ENCODE measurements around the gene GALNT2. TPM values are rescaled to one million over a fixed set of nuclear protein-coding genes. Genes with fewer than 3 reads are reported as not detected.
A peak's percentile ranks its signal among the peaks of the same experiment; 100 is the strongest.

GALNT2 gene
- total and polyA plus RNA-seq, 9 of the 15 experiments (the other 6 are each of a cell fraction or from before 2014, with no cell fraction given), result 1.6 to 106 (median 51.9) TPM

GRCh38 chr1:230144010-230144614 is 77.1 kb downstream of the GALNT2 start:
- peak; percentile 21 for ATAC-seq
- FAIRE-seq, result peak; percentile 49
- intact Hi-C loops (cut with micrococcal nuclease) (loop anchor here (2.0 to 5.0 kb wide), 3 partner anchors 17 to 43 kb away; no protein-coding TSS in a partner anchor), in situ Hi-C loops (cut with MboI) (no loop called here)
- DNase-seq (ENCODE audit: extremely low read depth in 1 of 4, low spot score in 3 of 4), result peak in 3 of 4 experiments; percentile 52 to 68 (median 67)
- Histone ChIP-seq H3K4me3 (no peak overlapping the region), H3K4me2 (ENCODE audit: insufficient read depth, low read length) (peak overlapping the region; percentile 74), H2AFZ (ENCODE audit: low read depth, low read length) (peak overlapping the region; percentile 27; the same call in 1 of the 2 replicates), H3K4me1 (replicated peaks in 1 of 2; ENCODE audit: control insufficient read depth in 2 of 2, insufficient read depth in 2 of 2, low read length in 2 of 2) (peaks cover 88 to 93% of the 10 kb centered on the region in 2 experiments), H3K9me1 (ENCODE audit: control insufficient read depth, insufficient read depth, low read length) (peaks cover 3% of the 10 kb centered on the region), H3K9ac (ENCODE audit: insufficient read depth in 1 of 2, low read depth in 2 of 2, low read length in 2 of 2) (peak overlapping the region; percentile 44 to 82; a peak in 3 of 4 replicates), H3K36me3 (ENCODE audit: control insufficient read depth, insufficient read depth, low read length) (peaks cover 9% of the 10 kb centered on the region; the same call in 2 of the 3 replicates), H3K27ac (ENCODE audit: extremely low read depth, low read depth, low read length) (peak overlapping the region; percentile 79), H3K27me3 (ENCODE audit: control insufficient read depth in 2 of 2, insufficient read depth in 2 of 2, low read length in 2 of 2) (no peaks in the 10 kb centered on the region), H3K79me2 (ENCODE audit: control insufficient read depth, insufficient read depth, low read length) (peaks cover 99% of the 10 kb centered on the region), H3K9me3 (replicated peaks; ENCODE audit: control insufficient read depth, insufficient read depth, low read depth, low read length) (no peaks in the 10 kb centered on the region), H4K20me1 (replicated peaks; ENCODE audit: control insufficient read depth, insufficient read depth, low read length) (no peaks in the 10 kb centered on the region; the same call in 1 of the 2 replicates)
- 14% methylated on average over 14 of the region's 14 CpGs for WGBS (ENCODE audit: insufficient coverage, low coverage, missing lambda C conversion rate)
- ChIA-PET POLR2A (interaction anchor here (1.0 to 3.4 kb wide), 7 partner anchors 8 to 195 kb away, joined by 3 to 20 read pairs (median 4); no protein-coding TSS in a partner anchor), CTCF (ENCODE audit: low intra/inter-chr PET ratio) (no interaction called here)
- no TSS peak for BruUV-seq (replicated peaks)
- TF ChIP-seq ZNF274 (IDR thresholded peaks at IDR 0.05; ENCODE audit: borderline replicate concordance, low read depth, low read length) (no peak), MNT (conservative IDR thresholded peaks at IDR 0.05) (peak in 1 of 2 experiments; percentile 34; a peak in 1 of 4 replicates), KAT8 (IDR thresholded peaks at IDR 0.05; ENCODE audit: low read depth) (no peak), TFAP4 (CRISPR knock-in tag; IDR thresholded peaks at IDR 0.05; ENCODE audit: borderline replicate concordance) (peak; percentile 3; the same call in 1 of the 2 replicates), MTF1 (CRISPR knock-in tag; IDR thresholded peaks at IDR 0.05; ENCODE audit: borderline replicate concordance) (no peak), SP1 (CRISPR knock-in tag; IDR thresholded peaks at IDR 0.05) (no peak), KLF6 (CRISPR knock-in tag; IDR thresholded peaks at IDR 0.05; ENCODE audit: borderline replicate concordance) (no peak), ZBTB11 (CRISPR knock-in tag; IDR thresholded peaks at IDR 0.05) (0 out of 6 replicates have a peak, but pooled peaks of 1 of the 3 experiments have one; percentile 30), CTBP1 (IDR thresholded peaks at IDR 0.05; ENCODE audit: borderline replicate concordance) (no peak), FOXP4 (CRISPR knock-in tag; IDR thresholded peaks at IDR 0.05; ENCODE audit: borderline replicate concordance) (0 out of 2 replicates have a peak, but pooled peaks have one; percentile 11), DMBX1 (CRISPR knock-in tag; IDR thresholded peaks at IDR 0.05; ENCODE audit: borderline replicate concordance) (no peak)

All from K562 (cell line).